GM19455 (cell line): ENCODE measurements around the gene OSBP2.

Experiments
- ATAC-seq: cut with Tn5 transposase; IDR thresholded peaks from one replicate; pipeline ENCODE4 v1.9.1; 2021; ENCODE audit not compliant: unreplicated experiment

OSBP2 gene

GRCh38 chr22:30926706-30927105, 232.0 kb downstream of the OSBP2 start:
- ATAC-seq = no peak

- ATAC-seq = no peak
Observed at GRCh38 chr22:30927806-30928205, 233.1 kb downstream of the OSBP2 start.

GRCh38 chr22:30928401-30928800, 233.7 kb downstream of the OSBP2 start:
- ATAC-seq = no peak

DNA sequence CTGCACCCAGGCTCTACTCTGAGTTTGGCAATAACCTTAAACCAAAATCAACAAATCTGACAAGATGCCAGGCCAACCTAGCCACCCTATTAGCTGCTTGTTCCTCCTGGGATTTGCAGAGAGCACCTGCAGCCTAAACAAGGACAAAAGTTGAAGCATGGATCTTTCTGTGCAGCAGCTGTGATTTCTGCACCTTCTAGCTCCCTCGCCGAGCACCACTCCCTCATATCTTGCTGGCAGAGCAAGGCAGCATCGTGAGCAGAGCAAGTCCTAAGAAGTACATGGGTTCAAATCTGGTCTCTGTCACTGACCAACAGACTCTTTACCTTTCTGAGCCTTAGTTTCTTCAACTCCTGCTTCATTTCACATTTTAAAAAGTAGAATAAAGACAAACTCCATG, 235.6 kb downstream of the OSBP2 start:
- ATAC-seq = no peak

DNA sequence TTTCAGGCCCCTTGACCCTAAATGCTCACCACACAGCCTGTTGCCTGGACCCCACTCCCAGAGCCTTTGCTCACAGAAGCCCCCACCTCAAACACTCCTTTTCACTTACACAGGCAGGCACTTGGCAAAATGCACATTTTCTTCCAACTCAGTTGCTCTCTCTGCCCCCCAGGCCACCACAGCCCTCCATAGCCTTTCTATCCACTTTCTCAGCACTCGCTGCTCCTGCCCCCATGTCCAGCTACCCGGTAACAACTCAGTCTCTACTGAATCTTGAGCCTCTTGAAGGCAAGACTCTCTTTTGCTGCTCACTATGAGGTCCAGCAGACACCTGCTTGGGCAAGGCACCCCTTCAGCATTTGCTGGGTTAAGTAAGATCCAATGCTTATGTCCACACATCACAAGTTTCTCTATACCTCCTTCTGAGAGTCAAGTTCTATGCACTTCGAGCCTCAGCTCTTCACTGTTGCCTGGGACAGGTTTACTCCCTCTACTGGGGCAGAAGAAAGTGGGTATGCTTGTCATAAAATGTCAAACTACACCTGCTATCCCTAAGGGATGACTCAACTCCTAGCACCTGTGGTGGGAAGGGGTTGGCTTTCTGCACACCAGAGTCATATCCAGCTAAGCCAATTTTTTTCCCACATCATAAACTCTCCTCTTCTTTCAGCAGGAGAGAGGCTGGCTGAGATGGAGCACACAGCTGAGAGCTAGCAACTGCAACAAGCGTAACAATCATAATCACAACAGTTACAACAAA, 237.0 kb downstream of the OSBP2 start:
- no peak for ATAC-seq

DNA sequence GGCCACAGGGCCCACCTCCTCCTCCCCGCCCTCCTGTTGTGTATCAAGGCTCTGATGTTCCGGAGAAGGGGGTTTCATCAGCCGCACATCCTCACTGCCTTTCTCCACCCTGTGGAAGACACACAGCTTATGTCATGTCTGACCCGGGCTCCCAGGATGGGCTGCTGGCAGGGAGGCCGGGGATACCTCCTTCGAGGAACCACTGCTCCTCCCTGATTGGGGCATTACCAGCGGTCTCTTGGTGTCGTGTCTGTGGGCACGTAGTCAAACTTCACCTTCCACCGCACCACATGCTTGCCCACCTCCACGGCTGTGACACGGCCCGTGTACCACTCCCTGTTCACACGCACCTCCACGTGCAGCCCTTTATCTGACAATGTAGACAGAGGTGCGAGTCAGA, 238.0 kb downstream of the OSBP2 start:
- no peak for ATAC-seq

DNA sequence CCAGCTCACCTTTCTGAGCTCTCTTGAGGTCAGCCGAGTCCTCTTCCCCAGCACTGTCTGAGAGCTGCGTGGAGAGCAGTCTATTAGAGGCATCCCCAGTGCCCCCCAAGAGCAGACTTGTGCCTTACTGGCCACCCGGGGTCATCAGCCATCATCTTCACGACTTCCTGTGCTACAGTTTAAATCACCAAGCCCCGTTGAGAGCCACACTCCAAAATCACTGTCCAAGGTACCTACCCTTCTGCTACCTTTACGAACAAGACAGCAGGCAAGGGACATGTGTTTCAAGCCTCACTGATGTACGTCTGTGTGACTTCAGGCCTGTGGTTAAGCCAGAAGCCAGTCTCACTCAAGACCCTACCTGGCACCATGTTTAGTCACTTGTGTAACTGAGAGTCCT, 238.8 kb downstream of the OSBP2 start:
- ATAC-seq = no peak

- ATAC-seq = no peak
Observed at GRCh38 chr22:30934053-30934452, 239.4 kb downstream of the OSBP2 start.

- no peak for ATAC-seq
Observed at GRCh38 chr22:30940685-30941362, 246.2 kb downstream of the OSBP2 start.

DNA sequence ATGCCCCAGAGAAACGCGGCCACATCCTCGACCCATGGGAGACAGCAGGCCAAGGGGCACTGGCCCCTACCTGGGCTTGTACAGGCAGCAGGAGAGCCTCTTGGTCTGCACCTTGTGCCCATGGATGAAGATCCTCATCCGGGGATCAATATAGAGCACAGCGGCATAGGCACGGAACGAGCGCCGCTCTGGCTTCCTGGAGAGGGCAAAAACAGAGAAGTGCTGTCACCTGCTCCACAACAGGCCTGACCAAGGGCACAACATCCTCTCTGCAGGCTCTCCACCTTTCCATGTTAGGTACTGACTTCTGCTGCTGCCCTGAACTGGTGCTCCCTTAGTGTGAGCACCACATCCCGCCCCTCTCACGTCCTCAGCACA, 246.7 kb downstream of the OSBP2 start:
- ATAC-seq = no peak

DNA sequence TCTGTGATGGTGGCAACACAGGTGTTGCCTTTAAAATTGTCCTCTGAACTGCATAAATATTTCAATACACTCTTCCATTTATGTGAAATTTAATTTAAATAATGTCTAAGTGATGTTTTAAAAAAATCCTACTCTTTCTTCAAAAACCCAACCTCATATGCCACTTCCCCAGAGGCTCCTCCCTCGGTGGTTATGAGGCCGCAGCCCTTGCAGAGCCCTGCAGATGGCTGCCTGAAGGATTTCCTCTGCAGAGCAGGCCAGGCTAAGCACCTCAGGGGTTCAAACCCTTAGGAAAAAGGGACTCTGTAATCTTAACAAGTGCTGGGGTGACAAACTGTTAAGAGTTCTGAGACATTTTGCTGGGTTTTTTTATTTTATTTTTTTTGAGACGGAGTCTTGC, 248.7 kb downstream of the OSBP2 start:
- no peak for ATAC-seq

DNA sequence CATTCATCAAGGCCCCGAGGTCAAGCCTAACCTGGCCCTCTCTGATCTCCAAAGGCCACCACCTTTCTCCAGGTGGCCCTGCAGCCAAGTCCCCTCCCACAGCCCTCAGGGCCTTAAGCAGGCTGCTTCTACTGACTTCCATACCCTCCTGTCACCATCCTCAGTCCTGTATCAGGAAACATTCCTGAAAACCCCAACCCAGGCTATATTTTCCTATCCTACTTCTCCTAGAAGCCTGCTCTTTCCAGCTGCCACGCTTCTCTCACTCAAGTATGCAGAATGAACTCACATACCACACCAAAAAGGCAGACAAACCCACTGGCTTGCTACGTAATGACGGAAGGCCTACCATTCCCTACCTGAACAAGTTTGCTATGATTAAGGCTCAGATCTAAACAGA, 250.3 kb downstream of the OSBP2 start:
- ATAC-seq = no peak

- ATAC-seq = no peak
Observed at GRCh38 chr22:30945653-30946052, 251.0 kb downstream of the OSBP2 start.

- no peak for ATAC-seq
Observed at GRCh38 chr22:30946354-30946753, 251.7 kb downstream of the OSBP2 start.

- ATAC-seq = no peak
Observed at GRCh38 chr22:30947173-30947815, 252.6 kb downstream of the OSBP2 start.

GRCh38 chr22:30947816-30948454, 253.3 kb downstream of the OSBP2 start:
- ATAC-seq = no peak

GRCh38 chr22:30948930-30949342, 254.3 kb downstream of the OSBP2 start:
- ATAC-seq = no peak

GRCh38 chr22:30949934-30950660, 255.4 kb downstream of the OSBP2 start:
- no peak for ATAC-seq

DNA sequence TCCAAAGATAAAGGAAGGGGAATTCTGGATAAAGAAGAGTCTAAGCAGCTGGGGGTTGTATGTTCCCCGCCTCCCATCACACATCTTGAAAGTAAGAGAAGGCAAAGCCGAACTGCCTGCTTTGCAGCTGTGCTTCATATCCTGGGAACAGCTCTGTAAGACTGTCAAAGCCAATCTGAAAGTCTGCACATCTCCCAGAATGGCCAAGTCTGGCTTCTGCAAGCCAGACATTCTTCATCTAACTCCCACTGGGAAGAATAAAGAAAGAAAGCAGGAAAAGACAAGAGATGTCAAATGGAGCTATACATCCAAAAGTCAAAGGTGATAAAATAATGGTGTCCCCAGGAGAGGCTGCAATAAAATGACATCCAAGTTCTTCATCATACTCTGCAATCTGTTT, 258.5 kb downstream of the OSBP2 start:
- no peak for ATAC-seq

DNA sequence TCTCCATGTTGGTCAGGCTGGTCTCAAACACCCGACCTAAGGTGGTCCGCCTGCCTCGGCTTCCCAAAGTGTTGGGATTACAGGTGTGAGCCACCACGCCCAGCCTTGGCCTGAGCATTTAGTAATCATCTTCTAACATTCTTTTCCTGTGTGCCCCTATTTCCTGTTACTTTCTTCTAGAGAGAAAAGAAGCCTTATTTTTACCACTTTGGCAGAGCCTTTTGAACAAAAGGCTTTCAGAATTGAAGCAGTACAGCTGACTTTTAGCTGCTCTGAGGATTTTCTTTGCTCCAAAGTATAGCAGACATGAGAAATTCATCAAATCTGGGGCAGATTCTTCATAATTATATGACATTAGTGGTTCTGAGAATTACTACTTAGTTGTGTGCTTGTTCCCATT, 260.5 kb downstream of the OSBP2 start:
- no peak for ATAC-seq
